HCT116 (cell line): ENCODE results near the gene MOG. TPM values are rescaled to one million over a fixed set of nuclear protein-coding genes. Genes with fewer than 3 reads are reported as not detected.

Source experiments
- ATAC-seq: fragments of 200-7000 bp; cut with Tn5 transposase; 2 replicates; pipeline ENCODE4 v1.9.1; 2020; ENCODE audit warnings: mild to moderate bottlenecking, moderate library complexity
- BruUV-seq: library from RNA; stranded (reverse); fragments of 400-500 nt; replicated peaks from 2 replicates; lab custom pipeline; 2021; lab: Mats Ljungman, UMichigan
- CTCF ChIA-PET: fragments of 300-600 bp; sonication (Branson Sonifier 250); formaldehyde crosslinking; loops from one replicate; lab custom pipeline; 2021; ENCODE audit warnings: antibody characterized with exemption; lab: Charles Lee
- POLR2A ChIA-PET: fragments of 300-600, 350-600 bp; sonication (Branson Sonifier 250); formaldehyde crosslinking; loops from one replicate; lab custom pipeline; 2021; ENCODE audit warnings: antibody characterized with exemption; lab: Charles Lee
- RAD21 ChIA-PET, 2 experiments: fragments of 300-600 bp; sonication (Branson Sonifier 250); formaldehyde crosslinking; loops; one replicate each; lab custom pipeline; 2023; ENCODE audit warnings: low total read pairs in 2 of 2; ENCODE audit not compliant: uncharacterized antibody in 2 of 2, unreplicated experiment in 2 of 2, low non-redundant PET in 1 of 2; lab: Charles Lee
- DNase-seq: peaks from one replicate; pipeline ENCODE4 v3.0.0-alpha.2; 2010; ENCODE audit warnings: low read depth, low spot score
- H2AFZ ChIP-seq: fragments of 200-600 bp; shearing (Covaris generic), sonication (generic); 2 replicates; pipeline ENCODE4 v1.6.1; 2017; ENCODE audit warnings: low read depth, mixed run types, mixed read lengths, antibody characterized with exemption, low read length; ENCODE audit not compliant: poor library complexity, severe bottlenecking
- H3K27ac ChIP-seq: 2 replicates; pipeline ENCODE4 v1.5.1; 2012; ENCODE audit warnings: low read depth, low read length
- H3K27me3 ChIP-seq: fragments of 200-600 bp; sonication (generic); 2 replicates; pipeline ENCODE4 v1.6.1; 2016; ENCODE audit warnings: mixed run types, low read length, mixed read lengths; ENCODE audit not compliant: insufficient read depth
- H3K36me3 ChIP-seq, 2 experiments: fragments of 200-500 bp in 1 of 2; fragments of 200-600 bp in 1 of 2; sonication (Bioruptor generic) in 1 of 2; sonication (generic) in 1 of 2; 2 replicates each; pipeline versions ENCODE4 v1.5.1 to v1.6.1; 2014 to 2016; ENCODE audit warnings: low read length in 2 of 2, inconsistent platforms in 1 of 2, mixed read lengths in 1 of 2, mixed run types in 1 of 2; ENCODE audit not compliant: insufficient read depth in 2 of 2, control insufficient read depth in 1 of 2
- H3K4me1 ChIP-seq, 2 experiments: fragments of 200-600 bp in 1 of 2; sonication (generic) in 1 of 2; 2 replicates each; pipeline versions ENCODE4 v1.5.1 to v1.6.1; 2012 to 2017; ENCODE audit warnings: low read length in 2 of 2, inconsistent platforms in 1 of 2, mild to moderate bottlenecking in 1 of 2, mixed read lengths in 1 of 2, mixed run types in 1 of 2, moderate library complexity in 1 of 2; ENCODE audit not compliant: insufficient read depth in 2 of 2, control insufficient read depth in 1 of 2
- H3K4me2 ChIP-seq: fragments of 200-600 bp; sonication (generic); 2 replicates; pipeline ENCODE4 v1.6.1; 2017; ENCODE audit warnings: mixed run types, low read length, mixed read lengths
- H3K4me3 ChIP-seq, 2 experiments: fragments of 200-600 bp in 1 of 2; sonication (generic) in 1 of 2; replicated peaks in 1 of 2; 2 replicates each; pipeline ENCODE4 v1.5.1; 2011 to 2016; ENCODE audit warnings: low read length in 2 of 2, control low read depth in 1 of 2, low read depth in 1 of 2, mild to moderate bottlenecking in 1 of 2, mixed read lengths in 1 of 2, mixed run types in 1 of 2
- H3K79me2 ChIP-seq: fragments of 200-600 bp; sonication (generic); 2 replicates; pipeline ENCODE4 v1.6.1; 2017; ENCODE audit warnings: mild to moderate bottlenecking, mixed run types, low read length, moderate library complexity, mixed read lengths; ENCODE audit not compliant: insufficient read depth
- H3K9ac ChIP-seq: fragments of 200-600 bp; sonication (generic); 2 replicates; pipeline ENCODE4 v1.6.1; 2016; ENCODE audit warnings: low read length, mixed read lengths
- H3K9me2 ChIP-seq: fragments of 200-600 bp; sonication (generic), shearing (Covaris generic); 2 replicates; pipeline ENCODE4 v1.6.1; 2017; ENCODE audit warnings: mixed run types, mild to moderate bottlenecking, moderate library complexity; ENCODE audit not compliant: insufficient read depth
- H3K9me3 ChIP-seq, 2 experiments: fragments of 200-500 bp in 1 of 2; fragments of 200-600 bp in 1 of 2; sonication (Bioruptor generic) in 1 of 2; sonication (generic) in 1 of 2; 2 replicates each; pipeline ENCODE4 v1.6.1; 2014 to 2017; ENCODE audit warnings: low read length in 2 of 2, mixed read lengths in 2 of 2, inconsistent platforms in 1 of 2, low read depth in 1 of 2, mild to moderate bottlenecking in 1 of 2, mixed run types in 1 of 2, moderate library complexity in 1 of 2; ENCODE audit not compliant: control insufficient read depth in 1 of 2, insufficient read depth in 1 of 2
- H4K20me1 ChIP-seq: fragments of 200-600 bp; sonication (generic), shearing (Covaris generic); 2 replicates; pipeline ENCODE4 v1.6.1; 2017; ENCODE audit warnings: mixed run types, mild to moderate bottlenecking, moderate library complexity; ENCODE audit not compliant: insufficient read depth
- ATF3 ChIP-seq: IDR thresholded peaks from 2 replicates; pipeline ENCODE4 v1.6.1; 2012
- CEBPB ChIP-seq: IDR thresholded peaks from 2 replicates; pipeline ENCODE4 v1.6.1; 2012; ENCODE audit warnings: low read depth
- CTCF ChIP-seq, 3 experiments: fragments of 200-600 bp in 1 of 3; sonication (generic) in 1 of 3; IDR thresholded peaks in 2 of 3; conservative IDR thresholded peaks in 1 of 3; 2 replicates each; pipeline ENCODE4 v1.5.1; 2012 to 2017; ENCODE audit warnings: low read depth in 2 of 3, low read length in 2 of 3, antibody characterized with exemption in 1 of 3, borderline replicate concordance in 1 of 3, control low read depth in 1 of 3, mild to moderate bottlenecking in 1 of 3, mixed read lengths in 1 of 3, mixed run types in 1 of 3, moderate library complexity in 1 of 3; ENCODE audit not compliant: insufficient read depth in 1 of 3
- EGR1 ChIP-seq: IDR thresholded peaks from 2 replicates; pipeline ENCODE4 v1.6.1; 2012; ENCODE audit warnings: low read depth
- ELF1 ChIP-seq: IDR thresholded peaks from 2 replicates; pipeline ENCODE4 v1.6.1; 2012; ENCODE audit warnings: low read depth, borderline replicate concordance
- EZH2 ChIP-seq: fragments of 200-600 bp; sonication (generic); IDR thresholded peaks from 2 replicates; pipeline ENCODE4 v1.6.1; 2017; ENCODE audit warnings: antibody characterized with exemption, mixed run types
- FOSL1 ChIP-seq: IDR thresholded peaks from 2 replicates; pipeline ENCODE4 v1.6.1; 2012; ENCODE audit warnings: low read depth
- JUND ChIP-seq: IDR thresholded peaks from 2 replicates; pipeline ENCODE4 v1.6.1; 2012
- MAX ChIP-seq: IDR thresholded peaks from 2 replicates; pipeline ENCODE4 v1.6.1; 2012
- POLR2A ChIP-seq: IDR thresholded peaks from 2 replicates; pipeline ENCODE4 v1.7.0; 2011; ENCODE audit warnings: borderline replicate concordance; ENCODE audit not compliant: insufficient read depth, insufficient read length; ENCODE audit errors: extremely low read depth
- POLR2AphosphoS5 ChIP-seq: IDR thresholded peaks from 2 replicates; pipeline ENCODE4 v1.6.1; 2011; ENCODE audit warnings: mild to moderate bottlenecking, low read depth, low read length, moderate library complexity
- REST ChIP-seq: IDR thresholded peaks from 2 replicates; pipeline ENCODE4 v1.6.1; 2012; ENCODE audit warnings: low read depth
- SIN3A ChIP-seq: IDR thresholded peaks from 2 replicates; pipeline ENCODE4 v1.6.1; 2012; ENCODE audit warnings: low read depth
- SP1 ChIP-seq: IDR thresholded peaks from 2 replicates; pipeline ENCODE4 v1.6.1; 2012; ENCODE audit warnings: low read depth
- SRF ChIP-seq: IDR thresholded peaks from 2 replicates; pipeline ENCODE4 v1.6.1; 2012; ENCODE audit warnings: low read depth
- TCF7L2 ChIP-seq: IDR thresholded peaks from 2 replicates; pipeline ENCODE4 v1.7.0; 2011; ENCODE audit warnings: borderline replicate concordance, inconsistent platforms; ENCODE audit not compliant: insufficient read depth, insufficient read length; ENCODE audit errors: extremely low read depth
- YY1 ChIP-seq: IDR thresholded peaks from 2 replicates; pipeline ENCODE4 v1.6.1; 2011; ENCODE audit warnings: low read length, low read depth, moderate library complexity, mild to moderate bottlenecking; ENCODE audit not compliant: insufficient replicate concordance; ENCODE audit errors: extremely low read depth
- ZFX ChIP-seq: fragments of 450-650 bp; IDR thresholded peaks from 2 replicates; pipeline ENCODE4 v1.6.1; 2017
- ZNF274 ChIP-seq: fragments of 200-500 bp; sonication (Bioruptor generic); IDR thresholded peaks from 2 replicates; pipeline ENCODE4 v1.6.1; 2014; ENCODE audit warnings: mild to moderate bottlenecking, low read depth, low read length, inconsistent platforms
- intact Hi-C: fragments of 100-400 bp; cut with micrococcal nuclease; formaldehyde crosslinking; loops from 2 replicates; pipeline ENCODE4 v1.10.0; 2022
- total RNA-seq: library from RNA; stranded (reverse); gene quantifications from one replicate; pipeline ENCODE4 v1.2.1, GENCODE V29; 2021; ENCODE audit not compliant: unreplicated experiment

Gene MOG
- total RNA-seq, 1 experiment from 2014 or later = not detected

- Histone ChIP-seq H3K27me3 (no peaks in the 10 kb centered on the region), H4K20me1 (no peaks in the 10 kb centered on the region), H3K9me3 (no peaks in the 10 kb centered on the region), H3K4me2 (no peak overlapping the region), H3K4me3 (no peak overlapping the region), H3K27ac (no peak overlapping the region), H2AFZ (no peak overlapping the region), H3K79me2 (no peaks in the 10 kb centered on the region), H3K36me3 (peaks cover 10 to 32% of the 10 kb centered on the region in 2 experiments; a peak in 3 of 4 replicates), H3K9me2 (no peaks in the 10 kb centered on the region), H3K4me1 (no peaks in the 10 kb centered on the region), H3K9ac (no peak overlapping the region)
- ATAC-seq (no peak), DNase-seq (no peak)
- TF ChIP-seq ATF3 = no peak
- TF ChIP-seq JUND = no peak
- no peak for TF ChIP-seq ELF1
- no peak for TF ChIP-seq TCF7L2
- TF ChIP-seq EGR1 = no peak
- TF ChIP-seq ZNF274 = no peak
- no peak for TF ChIP-seq REST
- no peak for TF ChIP-seq POLR2A
- no peak for TF ChIP-seq ZFX
- TF ChIP-seq EZH2 = no peak
- no peak for TF ChIP-seq SRF
- TF ChIP-seq FOSL1 = no peak
- no peak for TF ChIP-seq MAX
- TF ChIP-seq YY1 = no peak
- TF ChIP-seq CEBPB = no peak
- no peak for TF ChIP-seq CTCF (IDR thresholded peaks at IDR 0.05 in 2 of 3, conservative IDR thresholded peaks at IDR 0.05 in 1 of 3; ENCODE audit: borderline replicate concordance in 1 of 3, insufficient read depth in 1 of 3, low read depth in 2 of 3, low read length in 2 of 3)
- TF ChIP-seq SIN3A = no peak
- no peak for TF ChIP-seq POLR2AphosphoS5
- TF ChIP-seq SP1 = no peak
- CTCF ChIA-PET = interaction anchor here (1.1 to 1.4 kb wide), 2 partner anchors 8 to 76 kb away, joined by 3 read pairs; no protein-coding TSS in a partner anchor
- intact Hi-C loops = no loop called here
- no TSS peak for BruUV-seq
- POLR2A ChIA-PET = no interaction called here
- RAD21 ChIA-PET = no interaction called here
Observed at GRCh38 chr6:29620630-29621029, 36.3 kb upstream of the MOG start.
